ENCODE measurements around the gene IFNE. TPM values are rescaled to one million over a fixed set of nuclear protein-coding genes. Genes with fewer than 3 reads are reported as not detected.
"Not testable (repeated sequence)": the region's sequence is repeated elsewhere in the genome, so short reads cannot be mapped to it uniquely, and the experiment has no call there.

IFNE gene
- total and polyA plus RNA-seq, 4 donors: not detected

GRCh38 chr9:21450733-21451394 lies 31.2 kb downstream of the IFNE start:
- H3K27me3 ChIP-seq (ENCODE audit: control insufficient read depth in 4 of 4, insufficient read depth in 4 of 4, low read length in 3 of 4): peaks cover 0 to 2% (median 0%) of the 10 kb centered on the region in 4 donors
- no peak for DNase-seq (ENCODE audit: low spot score)
- 70% methylated on average over 4 of the region's 4 CpGs for WGBS

GRCh38 chr9:21449312-21449711 lies 32.8 kb downstream of the IFNE start:
- H3K9ac ChIP-seq (ENCODE audit: low read depth in 1 of 2, low read length in 2 of 2); H3K4me1 ChIP-seq (ENCODE audit: control insufficient read depth in 4 of 4, insufficient read depth in 4 of 4, low read length in 3 of 4); H3K9me3 ChIP-seq (ENCODE audit: control insufficient read depth in 4 of 4, low read length in 3 of 4); H3K36me3 ChIP-seq (ENCODE audit: control insufficient read depth in 4 of 4, insufficient read depth in 3 of 4, low read depth in 1 of 4, low read length in 3 of 4); DNase-seq (ENCODE audit: low spot score); H3K27me3 ChIP-seq (ENCODE audit: control insufficient read depth in 4 of 4, insufficient read depth in 4 of 4, low read length in 3 of 4); H3K4me3 ChIP-seq (ENCODE audit: low read depth in 1 of 3, low read length in 3 of 3); H3K27ac ChIP-seq (ENCODE audit: low read depth in 1 of 2, low read length in 2 of 2): not testable (repeated sequence)
- 82% methylated on average over 5 of the region's 5 CpGs for WGBS

More at GRCh38 chr9:21450733-21451394, 31.2 kb downstream of the IFNE start:
- no peak overlapping the region for H3K9ac ChIP-seq (ENCODE audit: low read depth in 1 of 2, low read length in 2 of 2)
- no peak overlapping the region for H3K4me3 ChIP-seq (ENCODE audit: low read depth in 1 of 3, low read length in 3 of 3)
- no peaks in the 10 kb centered on the region for H3K4me1 ChIP-seq (ENCODE audit: control insufficient read depth in 4 of 4, insufficient read depth in 4 of 4, low read length in 3 of 4)
- no peak for TF ChIP-seq ZBTB33 (IDR thresholded peaks at IDR 0.05)
- TF ChIP-seq FOXA1 (IDR thresholded peaks at IDR 0.05): no peak
- no peak for TF ChIP-seq ATF3 (IDR thresholded peaks at IDR 0.05)
- no peak for TF ChIP-seq CTCF (IDR thresholded peaks at IDR 0.05; ENCODE audit: low read depth, low read length, missing input control)
- TF ChIP-seq JUND (IDR thresholded peaks at IDR 0.05): no peak
- TF ChIP-seq SP1 (IDR thresholded peaks at IDR 0.05): no peak
- TF ChIP-seq FOXA2 (IDR thresholded peaks at IDR 0.05): no peak
- TF ChIP-seq RAD21 (IDR thresholded peaks at IDR 0.05): no peak
- no peak for TF ChIP-seq EGR1 (IDR thresholded peaks at IDR 0.05; ENCODE audit: low read depth in 2 of 2)
- TF ChIP-seq REST (IDR thresholded peaks at IDR 0.05): no peak
- TF ChIP-seq NR2F2 (IDR thresholded peaks at IDR 0.05): no peak
- no peak for TF ChIP-seq TAF1 (conservative IDR thresholded peaks at IDR 0.05)
- no peak for TF ChIP-seq MAX (IDR thresholded peaks at IDR 0.05)
- no peak for TF ChIP-seq YY1 (IDR thresholded peaks at IDR 0.05)
- TF ChIP-seq RXRA (IDR thresholded peaks at IDR 0.05): no peak
- no peak for TF ChIP-seq HNF4G (IDR thresholded peaks at IDR 0.05)
- no peak for TF ChIP-seq HNF4A (conservative IDR thresholded peaks at IDR 0.05)
- TF ChIP-seq GABPA (IDR thresholded peaks at IDR 0.05 in 1 of 2, conservative IDR thresholded peaks at IDR 0.05 in 1 of 2): no peak
- H3K27ac ChIP-seq (ENCODE audit: low read depth in 1 of 2, low read length in 2 of 2): no peak overlapping the region
- no peaks in the 10 kb centered on the region for H3K9me3 ChIP-seq (ENCODE audit: control insufficient read depth in 4 of 4, low read length in 3 of 4)
- H3K36me3 ChIP-seq (ENCODE audit: control insufficient read depth in 4 of 4, insufficient read depth in 3 of 4, low read depth in 1 of 4, low read length in 3 of 4): no peaks in the 10 kb centered on the region

Measured in liver (tissue), 9 donors.